ENCODE measurements around the gene GPHA2.

The GPHA2 gene

DNA sequence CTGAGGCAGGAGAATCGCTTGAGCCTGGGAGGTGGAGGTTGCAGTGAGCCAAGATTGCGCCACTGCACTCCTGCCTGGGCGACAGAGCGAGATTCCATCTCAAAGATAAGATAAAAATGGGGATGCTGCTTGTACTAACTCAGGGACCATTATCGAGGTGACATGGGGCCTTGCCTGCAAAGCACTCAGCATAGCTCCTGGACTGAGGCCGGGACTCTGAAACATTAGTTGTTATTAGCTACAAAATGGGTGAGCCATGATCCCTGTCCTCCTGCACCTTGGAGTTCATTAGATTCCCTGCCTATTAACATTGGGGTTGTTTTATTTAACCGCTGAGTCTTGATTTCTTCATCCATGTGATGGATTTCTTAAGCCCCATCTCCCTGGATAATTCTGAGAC, 6.1 kb downstream of the GPHA2 start:
- no peak for DNase-seq

- no peak for DNase-seq
These were observed 6.7 kb downstream of the GPHA2 start for GRCh38 chr11:64928957-64929356.

- DNase-seq = no peak
These were observed 9.0 kb downstream of the GPHA2 start for GRCh38 chr11:64926689-64927088.

- no peak for DNase-seq
These were observed 9.9 kb downstream of the GPHA2 start for GRCh38 chr11:64925536-64926436.

GRCh38 chr11:64924910-64925284, 10.8 kb downstream of the GPHA2 start:
- no peak for DNase-seq

- DNase-seq = no peak
These were observed 11.5 kb downstream of the GPHA2 start, which contains the start of gene PPP2R5B for GRCh38 chr11:64923944-64924909. PPP2R5B (plus strand) TSS chr11:64924689; CDS start chr11:64925735, 1,046 bp downstream.

DNA sequence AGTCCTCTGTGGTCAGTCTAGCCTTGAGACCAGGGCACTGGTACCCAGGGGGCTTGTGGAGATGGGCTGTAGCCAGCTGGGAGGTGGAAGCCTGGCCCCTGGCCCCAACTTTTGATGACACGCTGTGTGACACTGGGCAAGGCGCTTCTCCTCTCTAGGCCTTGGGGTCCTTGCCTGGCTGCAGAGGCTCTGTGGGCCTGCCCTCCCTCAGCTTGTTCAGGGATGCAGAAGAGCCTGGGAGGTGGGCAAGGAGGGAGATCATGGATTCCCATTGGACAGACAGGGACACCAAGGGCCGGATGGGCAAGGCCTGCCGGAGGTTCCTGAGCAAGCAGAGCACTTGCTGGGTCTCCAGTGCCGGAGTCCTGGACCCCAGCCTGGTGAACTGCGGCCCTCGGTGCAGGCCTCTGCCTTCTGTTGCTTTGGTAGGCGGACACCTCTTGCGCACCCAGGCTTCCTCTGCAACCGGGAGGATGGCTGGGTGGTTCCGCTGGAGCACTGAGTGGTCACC, 12.5 kb downstream of the GPHA2 start:
- DNase-seq = no peak

- no peak for DNase-seq
These were observed 14.3 kb downstream of the GPHA2 start for GRCh38 chr11:64921384-64921783.

GRCh38 chr11:64920124-64920523, 15.6 kb downstream of the GPHA2 start:
- DNase-seq = no peak

DNA sequence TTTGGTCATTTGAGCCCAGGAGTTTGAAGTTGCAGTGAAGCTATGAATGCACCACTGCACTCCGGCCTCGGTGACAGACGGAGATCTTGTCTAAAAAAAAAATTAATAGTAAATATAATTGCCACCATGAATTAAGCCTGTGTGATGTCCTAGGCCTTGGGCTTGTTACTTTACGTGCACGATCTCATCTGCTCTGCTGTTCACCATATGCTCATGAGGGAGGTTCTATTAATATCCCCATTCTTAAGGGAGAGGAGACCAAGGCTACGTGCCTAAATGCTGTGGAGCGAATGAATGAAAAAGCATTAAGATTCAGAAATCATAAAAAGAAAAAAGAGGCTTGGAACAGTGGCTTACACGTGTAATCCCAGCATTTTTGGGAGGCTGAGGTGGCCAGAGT, 16.1 kb downstream of the GPHA2 start:
- DNase-seq = no peak

DNA sequence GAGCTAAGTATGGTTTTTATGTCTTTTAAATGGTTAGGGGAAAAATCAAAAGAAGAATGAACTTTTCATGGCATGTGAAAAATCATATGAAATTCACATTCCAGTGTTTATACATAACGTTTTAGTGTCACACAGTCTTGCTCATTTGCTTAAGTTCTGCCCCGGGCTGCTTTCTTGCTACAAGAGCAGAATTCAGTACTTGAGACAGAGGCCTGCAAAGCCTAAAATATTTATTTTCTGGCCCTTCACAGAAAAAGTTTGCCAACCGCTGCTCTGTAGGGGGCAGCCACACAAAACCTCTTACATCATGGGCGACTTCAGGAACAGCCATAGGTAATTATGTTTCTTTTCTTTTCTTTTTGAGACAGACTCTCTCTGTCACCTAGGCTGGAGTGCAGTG, 17.7 kb downstream of the GPHA2 start:
- DNase-seq = no peak

GRCh38 chr11:64917663-64917995, 18.1 kb downstream of the GPHA2 start:
- no peak for DNase-seq

GRCh38 chr11:64916775-64917662, 18.7 kb downstream of the GPHA2 start, which contains the start of gene ATG2A:
ATG2A (minus strand) TSS chr11:64917209; CDS start chr11:64917135, 74 bp downstream.
- DNase-seq = no peak

- no peak for DNase-seq
These were observed 19.5 kb downstream of the GPHA2 start for GRCh38 chr11:64916040-64916774.

DNA sequence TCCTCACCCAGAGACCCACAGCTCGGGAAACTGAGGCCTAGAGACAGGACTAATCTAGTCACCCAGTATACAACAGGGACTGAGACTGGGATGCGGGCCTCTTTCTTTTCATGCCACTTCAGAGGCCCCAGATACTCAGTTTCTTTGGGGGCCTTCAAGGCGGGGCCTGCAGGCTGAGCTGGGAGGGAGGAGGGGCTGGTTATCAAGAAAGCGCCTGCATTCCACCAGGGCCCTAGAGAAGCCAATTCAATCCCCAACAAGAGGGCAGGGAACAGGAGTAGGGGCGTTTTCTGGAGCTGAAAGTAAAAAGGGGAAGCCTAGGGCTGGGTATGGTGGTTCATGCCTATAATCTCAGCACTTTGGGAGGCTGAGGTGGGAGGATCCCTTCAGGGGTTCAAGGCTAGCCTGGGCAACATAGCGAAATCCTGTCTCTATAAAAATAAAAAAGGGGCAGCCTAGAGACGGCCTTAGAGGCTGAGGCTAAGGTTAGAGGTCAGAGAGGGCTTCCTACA, 20.3 kb downstream of the GPHA2 start:
- DNase-seq = no peak

DNA sequence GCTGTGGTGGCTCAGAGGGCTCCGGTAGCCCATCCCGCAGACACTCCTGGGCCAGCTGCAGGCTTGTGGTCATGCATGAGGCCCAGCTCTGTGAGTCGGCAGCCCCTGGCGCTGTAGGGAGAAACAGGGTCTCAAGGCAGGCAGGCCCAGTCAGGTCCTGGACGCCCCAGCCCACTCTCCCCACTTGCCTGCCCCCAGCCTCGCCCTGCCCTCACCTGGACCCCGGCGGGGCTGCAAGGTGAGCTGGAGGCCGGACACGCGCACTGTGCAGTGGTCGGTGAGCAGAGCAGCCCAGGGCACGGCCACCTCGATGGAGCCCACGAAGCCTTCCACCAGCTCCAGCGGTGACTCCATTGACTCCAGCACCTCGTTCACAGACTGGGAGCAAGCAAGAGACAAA, 21.6 kb downstream of the GPHA2 start:
- DNase-seq = no peak

GRCh38 chr11:64913171-64913727, 22.4 kb downstream of the GPHA2 start:
- no peak for DNase-seq

GRCh38 chr11:64911689-64912088, 24.0 kb downstream of the GPHA2 start:
- DNase-seq = no peak

- DNase-seq = no peak
These were observed 24.6 kb downstream of the GPHA2 start for GRCh38 chr11:64911142-64911541.

DNA sequence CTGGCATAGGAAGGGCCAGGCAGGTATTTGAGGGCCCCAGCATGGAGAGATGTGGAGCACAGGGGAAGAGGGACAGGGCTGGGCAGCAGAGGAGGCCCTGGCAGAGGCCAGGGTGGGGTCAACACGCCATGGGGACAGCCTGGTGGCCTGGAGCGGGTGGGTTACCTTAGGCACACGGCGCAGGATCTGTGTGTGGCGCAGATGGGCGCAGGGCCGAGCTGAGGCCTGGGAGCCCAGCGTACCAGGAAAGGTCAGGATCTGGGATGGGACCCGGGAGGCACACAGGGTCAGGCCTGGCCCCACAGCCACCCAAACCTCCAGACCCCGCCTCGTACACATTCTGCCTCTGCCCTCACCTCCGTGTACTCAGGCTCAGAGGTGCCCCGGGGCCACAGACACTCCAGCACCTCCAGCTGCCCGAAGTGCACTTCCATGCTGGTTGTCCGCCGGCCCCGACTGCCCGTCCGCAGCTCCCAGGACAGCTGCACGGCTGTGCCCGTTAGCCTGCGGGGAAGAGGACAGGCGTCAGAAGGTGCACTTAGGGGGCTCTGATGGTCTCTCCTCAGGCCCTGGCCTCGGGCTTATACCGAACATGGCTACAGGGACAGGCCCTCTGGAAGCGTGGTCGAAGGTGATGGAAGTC, 25.1 kb downstream of the GPHA2 start:
- no peak for DNase-seq

All from cortex of kidney (tissue), 1 donor.